Measurements from ENCODE around the gene PLA2G4F.

The PLA2G4F gene

GRCh38 chr15:42131826-42132806, 24.3 kb downstream of the PLA2G4F start:
- DNase-seq (ENCODE audit: low read depth, low spot score), result no peak

- no peak for DNase-seq (ENCODE audit: low read depth, low spot score)
Observed at GRCh38 chr15:42131006-42131405, 25.4 kb downstream of the PLA2G4F start.

GRCh38 chr15:42130246-42130986, 26.0 kb downstream of the PLA2G4F start:
- DNase-seq (ENCODE audit: low read depth, low spot score), result no peak

GRCh38 chr15:42129364-42129763, 27.1 kb downstream of the PLA2G4F start:
- no peak for DNase-seq (ENCODE audit: low read depth, low spot score)

GRCh38 chr15:42128476-42128875, 28.0 kb downstream of the PLA2G4F start:
- no peak for DNase-seq (ENCODE audit: low read depth, low spot score)

GRCh38 chr15:42123546-42123945, 32.9 kb downstream of the PLA2G4F start:
- no peak for DNase-seq (ENCODE audit: low read depth, low spot score)

- no peak for DNase-seq (ENCODE audit: low read depth, low spot score)
Observed at GRCh38 chr15:42121682-42122081, 34.8 kb downstream of the PLA2G4F start.

- DNase-seq (ENCODE audit: low read depth, low spot score), result no peak
Observed at GRCh38 chr15:42121021-42121420, 35.4 kb downstream of the PLA2G4F start.

- DNase-seq (ENCODE audit: low read depth, low spot score), result no peak
Observed at GRCh38 chr15:42120285-42120684, 36.2 kb downstream of the PLA2G4F start.

GRCh38 chr15:42119446-42119760, 37.0 kb downstream of the PLA2G4F start:
- no peak for DNase-seq (ENCODE audit: low read depth, low spot score)

GRCh38 chr15:42118650-42119445, 37.6 kb downstream of the PLA2G4F start:
- no peak for DNase-seq (ENCODE audit: low read depth, low spot score)

- no peak for DNase-seq (ENCODE audit: low read depth, low spot score)
Observed at GRCh38 chr15:42111924-42112323, 44.5 kb downstream of the PLA2G4F start.

GRCh38 chr15:42110367-42110766, 46.1 kb downstream of the PLA2G4F start:
- DNase-seq (ENCODE audit: low read depth, low spot score), result no peak

GRCh38 chr15:42108806-42109205, 47.6 kb downstream of the PLA2G4F start:
- DNase-seq (ENCODE audit: low read depth, low spot score), result no peak

- DNase-seq (ENCODE audit: low read depth, low spot score), result no peak
Observed at GRCh38 chr15:42108189-42108588, 48.2 kb downstream of the PLA2G4F start.

GRCh38 chr15:42107473-42107872, 49.0 kb downstream of the PLA2G4F start:
- no peak for DNase-seq (ENCODE audit: low read depth, low spot score)

- DNase-seq (ENCODE audit: low read depth, low spot score), result no peak
Observed at GRCh38 chr15:42106288-42106687, 50.1 kb downstream of the PLA2G4F start.

- DNase-seq (ENCODE audit: low read depth, low spot score), result no peak
Observed at GRCh38 chr15:42104095-42104891, 52.1 kb downstream of the PLA2G4F start.

GRCh38 chr15:42102646-42103235, 53.7 kb downstream of the PLA2G4F start:
- no peak for DNase-seq (ENCODE audit: low read depth, low spot score)

- no peak for DNase-seq (ENCODE audit: low read depth, low spot score)
Observed at GRCh38 chr15:42101861-42102260, 54.6 kb downstream of the PLA2G4F start.
